Common myeloid progenitor, CD34-positive (primary cell): ENCODE measurements around the gene GCK.

Experiments
- CTCF ChIA-PET: fragments of 350-600 bp; sonication (Branson Sonifier 250); formaldehyde crosslinking; loops from one replicate; lab custom pipeline; 2021; ENCODE audit warnings: antibody characterized with exemption; lab: Charles Lee
- POLR2A ChIA-PET: fragments of 350-600 bp; sonication (Branson Sonifier 250); formaldehyde crosslinking; loops from one replicate; lab custom pipeline; 2021; ENCODE audit warnings: antibody characterized with exemption; lab: Charles Lee
- DNase-seq, 3 donors: peaks; one replicate each; pipeline versions ENCODE4 v3.0.0 to v3.0.0-alpha.2; 2013
- H3K27ac ChIP-seq, 2 experiments: 1 replicate in 1 of 2; 2 replicates in 1 of 2; pipeline ENCODE4 v1.7.0; 2013; ENCODE audit warnings: inconsistent platforms in 2 of 2, low read length in 2 of 2, mild to moderate bottlenecking in 2 of 2, low read depth in 1 of 2, moderate library complexity in 1 of 2; ENCODE audit not compliant: severe bottlenecking in 2 of 2, insufficient read depth in 1 of 2, poor library complexity in 1 of 2
- H3K27me3 ChIP-seq, 5 experiments: replicated peaks in 2 of 5; 1 replicate in 3 of 5; 2 replicates in 2 of 5; pipeline versions ENCODE4 v1.6.1 to v1.7.0; 2013; ENCODE audit warnings: low read length in 4 of 5, mild to moderate bottlenecking in 2 of 5, moderate library complexity in 2 of 5, inconsistent platforms in 1 of 5; ENCODE audit not compliant: insufficient read depth in 5 of 5, control insufficient read depth in 4 of 5
- H3K36me3 ChIP-seq, 4 experiments: 1 replicate in 2 of 4; 2 replicates in 2 of 4; pipeline versions ENCODE4 v1.6.1 to v1.7.0; 2013; ENCODE audit warnings: low read length in 3 of 4, control low read depth in 1 of 4, mild to moderate bottlenecking in 1 of 4; ENCODE audit not compliant: control insufficient read depth in 4 of 4, insufficient read depth in 4 of 4
- H3K4me1 ChIP-seq, 4 experiments: 1 replicate in 3 of 4; 2 replicates in 1 of 4; pipeline versions ENCODE4 v1.6.1 to v1.7.1; 2013; ENCODE audit warnings: low read length in 3 of 4, mild to moderate bottlenecking in 3 of 4, control low read depth in 1 of 4, inconsistent platforms in 1 of 4, moderate library complexity in 1 of 4; ENCODE audit not compliant: control insufficient read depth in 4 of 4, insufficient read depth in 4 of 4; ENCODE audit errors: control extremely low read depth in 1 of 4
- H3K4me3 ChIP-seq, 7 experiments: 1 replicate in 4 of 7; 2 replicates in 3 of 7; pipeline versions ENCODE4 v1.5.1 to v1.7.0; 2013; ENCODE audit warnings: mild to moderate bottlenecking in 7 of 7, low read length in 6 of 7, moderate library complexity in 6 of 7, inconsistent platforms in 2 of 7, low read depth in 2 of 7, control low read depth in 1 of 7; ENCODE audit not compliant: insufficient read depth in 4 of 7, control insufficient read depth in 1 of 7; ENCODE audit errors: extremely low read depth in 1 of 7
- H3K9me3 ChIP-seq, 5 experiments: 1 replicate in 4 of 5; 2 replicates in 1 of 5; pipeline versions ENCODE4 v1.6.1 to v1.7.1; 2013; ENCODE audit warnings: low read length in 4 of 5, mild to moderate bottlenecking in 2 of 5, inconsistent platforms in 1 of 5, low read depth in 1 of 5, moderate library complexity in 1 of 5; ENCODE audit not compliant: control insufficient read depth in 4 of 5, insufficient read depth in 2 of 5; ENCODE audit errors: control extremely low read depth in 1 of 5
- WGBS: methylation state at CpG from one replicate; pipeline ENCODE4 v1.1.5; 2013; ENCODE audit not compliant: insufficient coverage; 5-methylcytosine and 5-hydroxymethylcytosine counted together

GCK gene

DNA sequence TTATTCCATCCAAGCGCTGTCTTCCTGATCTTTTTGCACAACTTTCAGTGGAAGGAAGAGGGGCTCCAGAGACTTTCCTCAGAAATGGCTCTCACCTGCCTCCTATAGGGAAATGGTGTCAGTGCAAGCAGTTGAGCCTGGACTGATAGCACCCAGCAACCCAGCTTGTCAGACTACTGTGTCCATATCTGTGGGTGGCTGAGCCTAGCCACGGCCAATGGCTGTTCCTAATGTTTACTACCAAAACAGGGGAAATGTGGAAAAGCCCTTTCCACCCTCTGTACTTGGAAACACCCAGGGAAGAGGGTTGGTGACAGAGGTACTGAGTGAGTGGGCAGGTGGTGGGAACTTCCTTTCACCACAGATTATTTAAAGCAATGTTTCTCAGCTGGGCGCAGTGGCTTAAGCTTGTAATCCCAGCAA, 7.2 kb upstream of the GCK start:
- Histone ChIP-seq H3K36me3 (no peaks in the 10 kb centered on the region), H3K27me3 (peaks cover 0 to 9% (median 0%) of the 10 kb centered on the region in 5 experiments), H3K27ac (no peak overlapping the region), H3K4me1 (peaks cover 0 to 7% (median 3%) of the 10 kb centered on the region in 4 experiments), H3K4me3 (no peak overlapping the region), H3K9me3 (no peaks in the 10 kb centered on the region)
- CTCF ChIA-PET: interaction anchor here (0.8 to 2.0 kb wide), 13 partner anchors 9 to 146 kb away, joined by 3 to 6 read pairs (median 4); no protein-coding TSS in a partner anchor
- peak; percentile 37 to 53 (median 44) for DNase-seq
- POLR2A ChIA-PET: no interaction called here
- 30% methylated on average over 2 of the region's 3 CpGs for WGBS

DNA sequence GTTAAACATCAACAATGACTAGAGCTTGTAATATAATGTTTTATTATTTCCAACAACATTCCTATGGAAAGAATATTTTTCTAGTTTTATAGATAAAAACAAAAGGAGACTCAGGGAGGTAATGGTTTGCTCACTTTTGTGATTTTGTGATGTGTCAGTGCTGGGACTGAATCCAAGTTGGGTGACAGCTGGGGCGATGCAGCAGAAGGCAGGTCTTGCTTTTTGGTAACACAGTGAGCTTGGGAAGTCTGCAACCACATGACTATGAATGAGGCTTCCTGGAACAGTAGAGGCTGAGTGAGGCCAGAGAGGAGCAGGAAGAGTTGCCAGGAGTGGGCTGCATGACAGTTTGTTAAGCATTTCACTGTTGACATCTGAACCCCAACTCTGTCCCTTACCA, 6.7 kb upstream of the GCK start:
- H3K9me3 ChIP-seq: no peaks in the 10 kb centered on the region
- 0% methylated on average over 1 of the region's 1 CpG for WGBS
- DNase-seq: peak in 2 of 3 donors; percentile 7 to 13

DNA sequence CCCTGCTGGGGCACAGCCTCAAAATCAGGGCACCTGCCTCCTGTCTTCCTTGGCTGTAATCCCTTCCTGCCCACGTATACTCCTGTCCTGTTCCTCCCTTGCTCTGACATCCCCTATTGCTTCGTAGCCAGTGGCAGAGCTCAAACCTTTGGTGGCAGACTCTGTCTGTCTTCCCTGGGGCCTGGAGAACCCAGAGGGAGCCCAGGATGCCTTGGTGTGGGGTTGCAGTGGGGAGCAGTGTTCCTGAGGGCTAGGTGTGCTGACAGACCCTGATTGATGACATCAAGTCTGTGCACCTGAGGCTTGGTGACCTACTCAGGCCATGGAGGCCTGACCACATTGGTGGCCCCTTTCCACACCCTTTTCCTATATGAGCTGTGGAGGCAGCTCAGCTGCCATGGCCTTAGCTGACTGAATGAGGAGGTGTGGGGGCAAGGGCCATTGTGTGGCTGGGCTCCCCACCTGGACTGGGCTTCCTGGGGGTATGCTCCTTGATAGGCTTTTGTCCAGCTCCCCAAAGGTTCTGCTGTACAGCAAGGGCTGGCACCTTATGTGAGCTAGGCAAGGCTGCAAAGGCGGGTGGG, 5.4 kb upstream of the GCK start:
- ChIA-PET POLR2A (no interaction called here), CTCF (interaction anchor here (0.9 to 2.0 kb wide), 6 partner anchors 19 to 122 kb away, joined by 3 to 5 read pairs (median 4); no protein-coding TSS in a partner anchor)
- no peak overlapping the region for H3K27ac ChIP-seq

More for the DNA sequence above, 6.7 kb upstream of the GCK start:
- CTCF ChIA-PET: interaction anchor here (0.9 to 2.0 kb wide), 10 partner anchors 17 to 125 kb away, joined by 3 to 6 read pairs (median 4); no protein-coding TSS in a partner anchor
- POLR2A ChIA-PET: no interaction called here
- Histone ChIP-seq H3K27ac (no peak overlapping the region), H3K4me3 (no peak overlapping the region), H3K4me1 (peaks cover 0 to 5% (median 3%) of the 10 kb centered on the region in 4 experiments), H3K36me3 (no peaks in the 10 kb centered on the region), H3K27me3 (peaks cover 0 to 9% (median 2%) of the 10 kb centered on the region in 5 experiments)

DNA sequence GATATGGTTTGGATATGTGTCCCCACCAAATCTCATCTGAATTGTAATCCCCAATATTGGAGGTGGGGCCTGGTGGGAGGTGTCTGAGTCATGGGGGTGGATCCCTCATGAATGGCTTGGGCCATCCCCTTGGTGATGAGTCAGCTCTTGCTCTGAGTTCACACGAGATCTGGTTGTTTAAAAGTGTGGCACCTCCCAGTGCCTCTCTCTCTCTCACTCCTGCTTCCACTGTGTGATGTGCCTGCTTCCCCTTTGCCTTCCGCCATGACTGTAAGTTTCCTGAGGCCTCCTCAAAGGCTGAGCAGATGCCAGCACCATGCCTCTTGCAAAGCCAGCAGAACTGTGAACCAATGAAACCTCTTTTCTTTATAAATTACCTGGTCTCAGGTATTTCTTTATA, 4.8 kb upstream of the GCK start:
- WGBS: 71% methylated on average over 2 of the region's 2 CpGs
- Histone ChIP-seq H3K27ac (no peak overlapping the region), H3K27me3 (peaks cover 0 to 11% (median 2%) of the 10 kb centered on the region in 5 experiments), H3K4me3 (no peak overlapping the region), H3K9me3 (no peaks in the 10 kb centered on the region), H3K4me1 (peaks cover 0 to 5% (median 3%) of the 10 kb centered on the region in 4 experiments), H3K36me3 (no peaks in the 10 kb centered on the region)
- CTCF ChIA-PET: interaction anchor here (0.9 to 2.0 kb wide), 3 partner anchors 20 to 122 kb away, joined by 3 to 5 read pairs (median 4); no protein-coding TSS in a partner anchor
- DNase-seq: peak in 2 of 3 donors; percentile 23 to 31
- POLR2A ChIA-PET: no interaction called here

More for the DNA sequence above, 5.4 kb upstream of the GCK start:
- H3K27me3 ChIP-seq: peaks cover 0 to 9% (median 2%) of the 10 kb centered on the region in 5 experiments
- H3K4me3 ChIP-seq: no peak overlapping the region
- 100% methylated on average over 2 of the region's 3 CpGs for WGBS
- H3K9me3 ChIP-seq: no peaks in the 10 kb centered on the region
- H3K36me3 ChIP-seq: no peaks in the 10 kb centered on the region
- H3K4me1 ChIP-seq: peaks cover 0 to 5% (median 3%) of the 10 kb centered on the region in 4 experiments
- DNase-seq: no peak

DNA sequence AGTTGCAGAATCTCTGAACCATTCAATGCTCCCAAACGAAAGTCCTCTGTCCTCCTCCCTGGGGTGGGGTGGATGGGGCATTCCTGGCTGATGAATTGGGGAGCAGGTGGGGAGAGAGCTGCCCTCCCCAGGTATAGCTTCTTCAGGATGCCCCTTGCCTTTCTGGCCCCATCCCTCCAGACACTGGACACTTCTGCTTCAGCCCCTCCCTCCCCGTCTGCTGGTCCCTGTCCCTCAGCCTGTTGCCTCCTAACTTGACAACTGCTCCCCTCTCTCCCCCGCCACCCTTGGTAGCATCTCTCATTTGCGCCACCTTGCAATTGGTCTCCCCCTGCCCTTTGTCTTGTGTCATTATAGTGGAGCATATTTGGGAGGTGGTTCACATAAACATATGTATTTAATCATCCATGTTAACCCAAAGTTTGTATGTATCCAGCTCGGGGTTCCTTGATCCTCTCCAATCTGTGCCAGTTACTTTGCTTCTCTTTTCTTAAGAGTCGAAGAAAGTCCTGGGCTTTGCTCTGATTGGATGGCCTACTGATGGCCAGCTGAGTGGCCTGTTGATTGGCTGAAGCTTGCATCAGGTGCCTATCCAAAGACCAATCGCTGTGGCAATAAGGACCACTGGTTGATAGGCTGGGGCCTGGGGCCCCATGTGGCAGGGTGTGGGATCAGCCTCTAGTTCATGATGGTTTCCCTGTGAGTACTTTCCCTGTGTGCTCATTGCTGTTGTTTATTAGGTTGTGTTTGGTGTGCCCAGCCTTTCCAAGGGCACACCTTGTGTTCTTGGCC, 4.0 kb upstream of the GCK start:
- peaks cover 0 to 11% (median 2%) of the 10 kb centered on the region in 5 experiments for H3K27me3 ChIP-seq
- peak in 1 of 3 donors; percentile 16 for DNase-seq

DNA sequence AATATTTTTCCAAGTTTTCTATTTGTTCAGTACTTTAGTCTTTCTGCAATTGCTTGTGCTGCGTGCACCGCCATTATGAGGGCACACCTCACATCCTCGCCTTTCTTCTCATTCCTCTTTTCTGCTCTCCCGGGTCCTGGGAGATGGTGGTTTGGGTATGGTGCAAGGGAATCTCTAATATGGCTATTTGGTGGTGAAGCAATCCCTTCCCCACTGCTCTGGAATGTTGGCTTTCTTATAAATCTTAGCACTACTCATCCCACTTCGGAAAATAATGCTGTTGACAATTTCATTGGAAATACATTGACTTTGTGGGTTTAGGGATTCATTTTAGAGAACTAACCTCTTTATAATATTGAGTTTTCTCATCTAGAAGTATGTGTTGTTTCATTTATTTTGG, 1.9 kb upstream of the GCK start:
- Histone ChIP-seq H3K4me3 (no peak overlapping the region), H3K27ac (no peak overlapping the region), H3K36me3 (no peaks in the 10 kb centered on the region), H3K9me3 (no peaks in the 10 kb centered on the region), H3K4me1 (peaks cover 0 to 4% (median 3%) of the 10 kb centered on the region in 4 experiments), H3K27me3 (peaks cover 0 to 5% (median 2%) of the 10 kb centered on the region in 5 experiments)
- POLR2A ChIA-PET: no interaction called here
- WGBS: no CpG with 5 or more reads among the region's 5 CpGs
- no peak for DNase-seq
- CTCF ChIA-PET: no interaction called here

More for the DNA sequence above, 4.0 kb upstream of the GCK start:
- Histone ChIP-seq H3K4me1 (peaks cover 0 to 5% (median 3%) of the 10 kb centered on the region in 4 experiments), H3K9me3 (no peaks in the 10 kb centered on the region), H3K4me3 (no peak overlapping the region), H3K27ac (no peak overlapping the region), H3K36me3 (no peaks in the 10 kb centered on the region)
- WGBS: 95% methylated on average over 5 of the region's 7 CpGs
- POLR2A ChIA-PET: no interaction called here
- CTCF ChIA-PET: interaction anchor here (1.3 to 2.0 kb wide), 3 partner anchors 16 to 121 kb away, joined by 3 to 5 read pairs (median 4); no protein-coding TSS in a partner anchor
